ENCODE results near the gene TRANK1. TPM values are rescaled to one million over a fixed set of nuclear protein-coding genes. Genes with fewer than 3 reads are reported as not detected.
A peak's percentile ranks its signal among the peaks of the same experiment; 100 is the strongest.

The TRANK1 gene
- total and polyA plus RNA-seq, 11 donors = 2.2 to 27.9 (median 4.0) TPM

GRCh38 chr3:36991923-36992805 is 47.3 kb upstream of the TRANK1 start:
- H3K27me3 ChIP-seq = no peaks in the 10 kb centered on the region
- peak overlapping the region; percentile 42 to 83 (median 70) for H3K4me3 ChIP-seq
- TF ChIP-seq, protein P1, sequence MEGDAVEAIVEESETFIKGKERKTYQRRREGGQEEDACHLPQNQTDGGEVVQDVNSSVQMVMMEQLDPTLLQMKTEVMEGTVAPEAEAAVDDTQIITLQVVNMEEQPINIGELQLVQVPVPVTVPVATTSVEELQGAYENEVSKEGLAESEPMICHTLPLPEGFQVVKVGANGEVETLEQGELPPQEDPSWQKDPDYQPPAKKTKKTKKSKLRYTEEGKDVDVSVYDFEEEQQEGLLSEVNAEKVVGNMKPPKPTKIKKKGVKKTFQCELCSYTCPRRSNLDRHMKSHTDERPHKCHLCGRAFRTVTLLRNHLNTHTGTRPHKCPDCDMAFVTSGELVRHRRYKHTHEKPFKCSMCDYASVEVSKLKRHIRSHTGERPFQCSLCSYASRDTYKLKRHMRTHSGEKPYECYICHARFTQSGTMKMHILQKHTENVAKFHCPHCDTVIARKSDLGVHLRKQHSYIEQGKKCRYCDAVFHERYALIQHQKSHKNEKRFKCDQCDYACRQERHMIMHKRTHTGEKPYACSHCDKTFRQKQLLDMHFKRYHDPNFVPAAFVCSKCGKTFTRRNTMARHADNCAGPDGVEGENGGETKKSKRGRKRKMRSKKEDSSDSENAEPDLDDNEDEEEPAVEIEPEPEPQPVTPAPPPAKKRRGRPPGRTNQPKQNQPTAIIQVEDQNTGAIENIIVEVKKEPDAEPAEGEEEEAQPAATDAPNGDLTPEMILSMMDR (IDR thresholded peaks at IDR 0.05) = no peak
- TF ChIP-seq POLR2A (IDR thresholded peaks at IDR 0.05) = no peak
- WGBS, 4 donors = 7 to 18% (median 11%) methylated on average over 16 to 24 of the region's 24 CpGs
- ATAC-seq (peak in 1 of 4 donors; percentile 2), DNase-seq (no peak)
- peaks cover 7 to 70% (median 59%) of the 10 kb centered on the region in 12 donors for H3K4me1 ChIP-seq
- intact Hi-C loops (cut with DNase I) = loop anchor here in 3 of 10 donors (5.0 to 10.0 kb wide), 4 partner anchors 60 to 223 kb away; no protein-coding TSS in a partner anchor
- H3K36me3 ChIP-seq = peaks cover 0 to 48% (median 39%) of the 10 kb centered on the region in 9 donors
- H3K9me3 ChIP-seq = no peaks in the 10 kb centered on the region
- H3K27ac ChIP-seq = peak overlapping the region; percentile 74 to 99 (median 98)

- peaks cover 0 to 48% (median 39%) of the 10 kb centered on the region in 9 donors for H3K36me3 ChIP-seq
- intact Hi-C loops (cut with DNase I) = loop anchor here in 3 of 10 donors (5.0 to 10.0 kb wide), 4 partner anchors 61 to 224 kb away; no protein-coding TSS in a partner anchor
- H3K27me3 ChIP-seq = no peaks in the 10 kb centered on the region
- peak overlapping the region; percentile 42 to 83 (median 70) for H3K4me3 ChIP-seq
- ATAC-seq = no peak
- 48 to 54% (median 53%) methylated on average over 3 of the region's 3 CpGs for WGBS, 4 donors
- H3K4me1 ChIP-seq = peaks cover 4 to 61% (median 53%) of the 10 kb centered on the region in 12 donors
- TF ChIP-seq, protein P1 (IDR thresholded peaks at IDR 0.05) = no peak
- no peak for TF ChIP-seq POLR2A (IDR thresholded peaks at IDR 0.05)
- H3K9me3 ChIP-seq = no peaks in the 10 kb centered on the region
- H3K27ac ChIP-seq = peak overlapping the region in 11 of 12 donors; percentile 2 to 99 (median 97)
- DNase-seq = no peak
These were observed 46.3 kb upstream of the TRANK1 start for GRCh38 chr3:36991147-36991546.

- no peak for TF ChIP-seq POLR2A (IDR thresholded peaks at IDR 0.05)
- TF ChIP-seq, protein P1 (IDR thresholded peaks at IDR 0.05) = no peak
- no peak for ATAC-seq
- peak overlapping the region in 11 of 12 donors; percentile 9 to 83 (median 72) for H3K4me3 ChIP-seq
- H3K4me1 ChIP-seq = peaks cover 3 to 55% (median 48%) of the 10 kb centered on the region in 12 donors
- intact Hi-C loops (cut with DNase I) = no loop called here
- H3K27me3 ChIP-seq = no peaks in the 10 kb centered on the region
- peaks cover 0 to 51% (median 40%) of the 10 kb centered on the region in 9 donors for H3K36me3 ChIP-seq
- H3K9me3 ChIP-seq = no peaks in the 10 kb centered on the region
- peak overlapping the region in 8 of 12 donors; percentile 1 to 99 (median 98) for H3K27ac ChIP-seq
- no peak for DNase-seq
These were observed 44.7 kb upstream of the TRANK1 start for GRCh38 chr3:36989568-36989967.

GRCh38 chr3:36989005-36989404 is 44.2 kb upstream of the TRANK1 start:
- TF ChIP-seq, protein P1 (IDR thresholded peaks at IDR 0.05) = no peak
- no peak for TF ChIP-seq POLR2A (IDR thresholded peaks at IDR 0.05)
- intact Hi-C loops (cut with DNase I) = no loop called here
- WGBS, 4 donors = 52 to 71% (median 62%) methylated on average over 3 of the region's 3 CpGs
- DNase-seq (no peak), ATAC-seq (no peak)
- Histone ChIP-seq H3K36me3 (peaks cover 0 to 56% (median 45%) of the 10 kb centered on the region in 9 donors), H3K27me3 (no peaks in the 10 kb centered on the region), H3K9me3 (no peaks in the 10 kb centered on the region), H3K4me1 (peaks cover 0 to 49% (median 43%) of the 10 kb centered on the region in 12 donors), H3K4me3 (peak overlapping the region in 10 of 12 donors; percentile 63 to 83 (median 72)), H3K27ac (peak overlapping the region in 5 of 12 donors; percentile 1 to 99 (median 98))

All from heart left ventricle (tissue), 16 donors.